Fibroblast of pulmonary artery (primary cell): ENCODE data around the gene PODXL2.

Source experiments
- DNase-seq: peaks from one replicate; pipeline ENCODE4 v3.0.0-alpha.2; 2010; ENCODE audit warnings: low read depth
- H3K4me3 ChIP-seq: replicated peaks from 2 replicates; pipeline ENCODE4 v1.5.1; 2011; ENCODE audit warnings: low read depth, mild to moderate bottlenecking, control low read depth, low read length, moderate library complexity
- CTCF ChIP-seq: IDR thresholded peaks from 2 replicates; pipeline ENCODE4 v1.5.1; 2011; ENCODE audit warnings: mild to moderate bottlenecking, control low read depth, low read length, inconsistent platforms; ENCODE audit errors: missing control alignments

The PODXL2 gene

GRCh38 chr3:127606086-127606805, 22.7 kb upstream of the PODXL2 start:
- no peak overlapping the region for H3K4me3 ChIP-seq
- TF ChIP-seq CTCF = no peak
- no peak for DNase-seq

GRCh38 chr3:127606981-127607595, 21.9 kb upstream of the PODXL2 start:
- TF ChIP-seq CTCF = no peak
- no peak for DNase-seq
- no peak overlapping the region for H3K4me3 ChIP-seq

- no peak for TF ChIP-seq CTCF
- no peak overlapping the region for H3K4me3 ChIP-seq
Observed at GRCh38 chr3:127607675-127608361, 21.2 kb upstream of the PODXL2 start.

GRCh38 chr3:127608362-127608718, 20.6 kb upstream of the PODXL2 start:
- no peak overlapping the region for H3K4me3 ChIP-seq
- DNase-seq = no peak
- TF ChIP-seq CTCF = no peak

More at GRCh38 chr3:127607675-127608361, 21.2 kb upstream of the PODXL2 start:
- DNase-seq = no peak

GRCh38 chr3:127610105-127610504, 18.9 kb upstream of the PODXL2 start:
- no peak overlapping the region for H3K4me3 ChIP-seq
- TF ChIP-seq CTCF = no peak
- no peak for DNase-seq

GRCh38 chr3:127611251-127611650, 17.7 kb upstream of the PODXL2 start:
- no peak for DNase-seq
- H3K4me3 ChIP-seq = no peak overlapping the region
- no peak for TF ChIP-seq CTCF
